ENCODE results near the gene GJC2.
"Not testable (repeated sequence)": the region's sequence is repeated elsewhere in the genome, so short reads cannot be mapped to it uniquely, and the experiment has no call there.

The GJC2 gene

DNA sequence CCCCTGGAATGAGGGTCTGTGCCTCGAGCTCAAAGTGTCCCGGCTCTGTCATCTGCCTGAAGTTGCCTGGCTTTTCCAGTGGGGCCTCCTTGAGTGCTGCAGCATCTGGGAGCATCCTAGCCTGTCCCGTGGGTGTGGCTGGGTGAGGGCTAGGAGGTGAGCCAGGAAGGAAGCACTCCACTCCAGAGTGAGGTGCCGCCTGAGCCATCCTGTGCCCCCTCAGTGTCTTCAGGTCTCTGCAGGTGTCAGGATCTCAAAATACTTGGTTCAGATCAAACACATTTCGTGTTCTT is 27.4 kb downstream of the GJC2 start:
- no peak overlapping the region for H3K4me3 ChIP-seq (ENCODE audit: low read depth, low read length)
- H3K9me3 ChIP-seq (ENCODE audit: control insufficient read depth, insufficient read depth, low read length), result no peaks in the 10 kb centered on the region
- no peaks in the 10 kb centered on the region for H3K4me1 ChIP-seq (ENCODE audit: control insufficient read depth, insufficient read depth, low read length)
- H3K27ac ChIP-seq (ENCODE audit: low read depth, low read length), result no peak overlapping the region
- H3K27me3 ChIP-seq (ENCODE audit: control insufficient read depth, insufficient read depth, low read length), result no peaks in the 10 kb centered on the region
- no peak overlapping the region for H3K9ac ChIP-seq (ENCODE audit: low read depth, low read length)
- no peaks in the 10 kb centered on the region for H3K36me3 ChIP-seq (ENCODE audit: control insufficient read depth, insufficient read depth, low read length)

DNA sequence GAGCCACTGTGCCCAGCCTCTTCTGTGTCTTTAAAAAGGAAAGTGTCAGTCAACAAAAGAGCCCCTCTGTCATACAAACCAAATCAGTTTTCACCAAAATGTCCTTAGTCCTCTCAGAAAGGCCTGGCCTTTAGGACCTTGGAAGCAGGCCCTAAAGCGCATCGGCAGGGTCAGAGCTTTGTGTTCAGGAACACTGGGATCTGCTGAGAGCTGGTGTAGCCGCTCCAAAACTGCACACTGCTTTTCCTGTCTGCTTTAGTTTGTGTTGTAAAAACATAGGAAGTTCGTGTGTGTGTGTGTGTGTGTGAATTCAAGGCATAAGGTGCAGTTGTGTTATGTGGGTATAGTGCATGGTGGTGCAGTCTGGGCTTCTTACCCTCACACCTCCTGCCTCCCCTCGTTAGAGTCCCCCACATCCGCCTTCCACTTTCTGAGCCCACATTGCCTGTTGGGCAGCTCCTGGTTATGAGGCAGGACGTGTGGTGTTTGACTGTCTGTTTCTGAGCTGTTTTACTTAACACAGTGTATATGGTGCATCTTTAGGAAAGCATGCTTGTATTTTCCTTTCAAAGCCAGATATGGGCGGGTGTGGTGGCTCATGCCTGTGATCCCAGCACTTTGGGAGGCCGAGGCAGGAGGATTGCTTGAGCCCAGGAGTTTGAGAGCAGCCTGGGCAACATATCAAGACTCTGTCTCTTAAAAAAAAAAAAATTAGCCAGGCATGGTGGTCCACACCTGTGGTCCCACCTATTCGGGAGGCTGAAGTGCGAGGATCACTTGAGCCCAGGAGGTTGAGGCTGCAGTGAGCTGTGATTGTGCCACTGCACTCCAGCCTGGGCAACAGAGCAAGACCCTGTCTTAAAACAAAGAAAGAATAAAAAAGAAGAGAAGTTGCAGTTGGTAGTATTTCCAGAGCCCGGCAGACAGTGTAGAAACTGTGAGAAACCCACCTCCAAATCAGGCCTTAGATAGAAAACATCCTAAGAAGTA is 28.3 kb downstream of the GJC2 start:
- no peak overlapping the region for H3K4me3 ChIP-seq (ENCODE audit: low read depth, low read length)
- H3K27ac ChIP-seq (ENCODE audit: low read depth, low read length), result no peak overlapping the region
- H3K9ac ChIP-seq (ENCODE audit: low read depth, low read length), result no peak overlapping the region
- H3K27me3 ChIP-seq (ENCODE audit: control insufficient read depth, insufficient read depth, low read length), result no peaks in the 10 kb centered on the region
- no peaks in the 10 kb centered on the region for H3K9me3 ChIP-seq (ENCODE audit: control insufficient read depth, insufficient read depth, low read length)
- no peaks in the 10 kb centered on the region for H3K36me3 ChIP-seq (ENCODE audit: control insufficient read depth, insufficient read depth, low read length)
- no peaks in the 10 kb centered on the region for H3K4me1 ChIP-seq (ENCODE audit: control insufficient read depth, insufficient read depth, low read length)

DNA sequence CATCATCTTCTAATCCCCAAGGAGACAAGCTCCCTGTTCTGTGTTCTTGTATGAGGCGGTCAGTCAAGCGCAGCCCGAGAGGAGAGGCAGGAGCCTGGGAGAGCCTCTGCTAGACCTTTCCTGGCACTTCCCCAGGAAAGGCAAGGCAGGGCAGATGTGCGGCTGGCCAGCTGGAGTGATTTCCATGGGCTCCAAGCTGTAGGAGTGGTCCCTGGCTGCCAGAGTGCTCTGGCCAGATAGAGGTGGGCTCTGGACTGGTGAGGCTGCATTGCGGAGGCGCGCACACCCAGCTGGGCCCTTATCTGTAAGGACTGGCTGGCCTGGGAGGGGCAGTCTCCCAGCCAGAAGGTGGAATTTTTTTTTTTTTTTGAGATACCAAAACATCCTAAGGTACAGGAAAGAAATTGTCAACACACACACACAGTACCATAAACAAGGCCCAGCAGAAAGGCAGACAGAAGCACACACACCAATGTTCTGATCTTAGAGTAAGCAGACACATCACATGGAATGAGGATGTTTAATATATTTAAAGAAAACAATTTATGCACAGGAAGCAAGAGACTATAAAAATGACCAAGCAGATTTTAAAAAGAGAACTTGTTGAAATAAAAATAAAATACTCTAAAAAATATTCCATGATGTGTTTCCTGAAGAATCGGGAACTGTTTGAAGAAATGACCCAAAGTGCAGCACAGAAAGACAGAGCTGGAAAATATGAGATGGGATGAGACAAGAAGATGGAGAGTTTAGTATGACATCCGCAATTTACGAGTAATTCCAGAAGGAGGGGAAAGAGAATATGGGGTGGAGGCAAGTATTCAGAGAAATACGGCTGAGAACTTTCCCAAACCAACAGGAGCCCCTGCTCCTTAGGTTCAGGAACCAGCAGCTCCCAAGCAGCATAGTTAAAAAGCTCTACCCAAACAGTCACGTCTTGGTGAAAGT is 29.3 kb downstream of the GJC2 start:
- Histone ChIP-seq H3K27ac (ENCODE audit: low read depth, low read length) (no peak overlapping the region), H3K4me1 (ENCODE audit: control insufficient read depth, insufficient read depth, low read length) (no peaks in the 10 kb centered on the region), H3K9me3 (ENCODE audit: control insufficient read depth, insufficient read depth, low read length) (no peaks in the 10 kb centered on the region), H3K4me3 (ENCODE audit: low read depth, low read length) (no peak overlapping the region), H3K9ac (ENCODE audit: low read depth, low read length) (no peak overlapping the region), H3K36me3 (ENCODE audit: control insufficient read depth, insufficient read depth, low read length) (no peaks in the 10 kb centered on the region), H3K27me3 (ENCODE audit: control insufficient read depth, insufficient read depth, low read length) (no peaks in the 10 kb centered on the region)

DNA sequence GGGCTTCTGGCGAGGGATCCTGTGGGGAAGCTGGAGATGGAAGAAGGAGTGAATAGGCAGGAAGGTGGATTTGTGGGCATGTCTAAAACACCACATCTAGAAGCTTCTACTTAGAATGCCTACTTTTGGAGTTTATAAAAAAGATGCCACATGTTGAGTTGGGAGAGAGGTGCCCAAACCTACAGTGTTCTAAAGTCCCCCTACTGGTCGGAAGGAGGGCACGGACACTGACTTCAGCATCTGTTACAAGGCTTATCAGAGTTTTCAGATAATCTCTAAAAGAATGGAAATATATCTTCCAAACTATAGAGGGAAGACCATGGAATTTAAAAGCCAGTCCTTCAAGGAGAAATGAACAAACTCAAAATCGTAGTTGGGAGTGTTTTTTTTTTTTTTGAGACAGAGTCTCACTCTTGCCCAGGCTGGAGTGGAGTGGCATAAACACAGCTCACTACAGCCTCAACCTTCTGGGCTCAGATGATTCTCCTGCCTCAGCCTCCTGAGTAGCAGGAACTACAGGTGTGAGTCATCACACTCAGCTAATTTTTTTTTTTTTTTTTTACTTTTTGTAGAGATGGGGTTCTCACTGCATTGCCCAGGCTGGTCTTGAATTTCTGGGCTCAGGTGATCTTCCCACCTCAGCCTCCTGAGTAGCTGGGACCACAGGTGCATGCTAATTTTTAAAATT is 30.7 kb downstream of the GJC2 start:
- H3K27me3 ChIP-seq (ENCODE audit: control insufficient read depth, insufficient read depth, low read length), result no peaks in the 10 kb centered on the region
- H3K9ac ChIP-seq (ENCODE audit: low read depth, low read length), result no peak overlapping the region
- H3K27ac ChIP-seq (ENCODE audit: low read depth, low read length), result no peak overlapping the region
- no peaks in the 10 kb centered on the region for H3K4me1 ChIP-seq (ENCODE audit: control insufficient read depth, insufficient read depth, low read length)
- H3K36me3 ChIP-seq (ENCODE audit: control insufficient read depth, insufficient read depth, low read length), result no peaks in the 10 kb centered on the region
- H3K4me3 ChIP-seq (ENCODE audit: low read depth, low read length), result no peak overlapping the region
- no peaks in the 10 kb centered on the region for H3K9me3 ChIP-seq (ENCODE audit: control insufficient read depth, insufficient read depth, low read length)

DNA sequence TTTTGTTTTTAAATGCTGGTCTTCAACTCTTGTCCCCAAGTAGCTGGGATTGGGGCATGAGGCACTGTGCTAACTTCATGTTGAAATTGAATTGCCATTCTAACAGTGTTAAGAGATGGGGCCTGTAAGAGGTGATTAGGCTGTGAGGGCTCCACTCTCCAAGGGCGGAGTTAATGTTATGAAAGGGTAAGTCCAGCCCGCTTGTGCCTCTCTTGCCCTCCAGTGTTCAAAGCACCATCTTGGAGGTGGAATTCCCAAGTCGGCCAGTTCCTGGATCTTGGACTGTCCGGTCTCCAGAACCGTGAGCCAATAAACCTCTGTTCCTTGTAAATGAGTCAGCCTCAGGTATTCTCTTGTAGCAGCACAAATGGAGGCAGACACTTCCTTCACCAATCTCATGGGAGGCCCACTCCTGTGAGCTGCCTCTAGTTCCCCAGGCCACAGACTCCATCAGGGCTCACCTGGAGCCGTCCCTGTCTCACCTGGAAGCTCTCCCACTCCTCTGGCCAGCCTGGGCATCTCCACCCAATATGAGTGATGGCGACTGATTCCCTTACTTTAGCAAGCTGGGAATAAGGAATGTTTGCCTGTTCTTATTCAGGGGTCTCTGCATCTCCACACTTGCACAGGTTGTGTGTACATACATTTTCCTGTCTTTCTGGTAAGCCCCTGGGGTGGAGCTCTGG is 31.4 kb downstream of the GJC2 start:
- H3K4me1 ChIP-seq (ENCODE audit: control insufficient read depth, insufficient read depth, low read length), result no peaks in the 10 kb centered on the region

DNA sequence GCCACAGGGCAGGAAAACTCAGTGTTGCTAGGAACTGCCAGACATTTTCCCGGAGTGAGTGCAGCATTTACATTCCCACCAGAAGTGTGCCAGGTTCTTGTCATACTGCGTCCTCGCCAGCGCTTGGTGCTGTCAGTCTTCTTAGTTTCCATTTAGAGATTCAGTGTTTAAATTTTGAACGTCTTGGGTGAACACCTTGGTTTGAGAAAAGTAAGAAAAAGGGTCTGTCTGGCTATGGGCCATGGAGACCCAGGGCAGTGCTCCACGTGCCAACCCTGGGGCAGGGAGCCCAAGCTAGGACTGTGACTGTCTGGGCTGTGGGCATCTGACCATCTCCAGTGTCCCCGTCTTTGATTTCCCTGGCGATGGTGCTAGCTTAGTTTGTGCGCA is 31.9 kb downstream of the GJC2 start:
- H3K36me3 ChIP-seq (ENCODE audit: control insufficient read depth, insufficient read depth, low read length), result no peaks in the 10 kb centered on the region
- no peaks in the 10 kb centered on the region for H3K27me3 ChIP-seq (ENCODE audit: control insufficient read depth, insufficient read depth, low read length)
- no peaks in the 10 kb centered on the region for H3K9me3 ChIP-seq (ENCODE audit: control insufficient read depth, insufficient read depth, low read length)
- H3K4me1 ChIP-seq (ENCODE audit: control insufficient read depth, insufficient read depth, low read length), result no peaks in the 10 kb centered on the region
- no peak overlapping the region for H3K4me3 ChIP-seq (ENCODE audit: low read depth, low read length)
- H3K9ac ChIP-seq (ENCODE audit: low read depth, low read length), result no peak overlapping the region
- H3K27ac ChIP-seq (ENCODE audit: low read depth, low read length), result no peak overlapping the region

More for the DNA sequence above, 31.4 kb downstream of the GJC2 start:
- H3K27me3 ChIP-seq (ENCODE audit: control insufficient read depth, insufficient read depth, low read length), result no peaks in the 10 kb centered on the region
- no peak overlapping the region for H3K9ac ChIP-seq (ENCODE audit: low read depth, low read length)
- H3K9me3 ChIP-seq (ENCODE audit: control insufficient read depth, insufficient read depth, low read length), result no peaks in the 10 kb centered on the region
- H3K27ac ChIP-seq (ENCODE audit: low read depth, low read length), result no peak overlapping the region
- no peaks in the 10 kb centered on the region for H3K36me3 ChIP-seq (ENCODE audit: control insufficient read depth, insufficient read depth, low read length)
- H3K4me3 ChIP-seq (ENCODE audit: low read depth, low read length), result no peak overlapping the region

DNA sequence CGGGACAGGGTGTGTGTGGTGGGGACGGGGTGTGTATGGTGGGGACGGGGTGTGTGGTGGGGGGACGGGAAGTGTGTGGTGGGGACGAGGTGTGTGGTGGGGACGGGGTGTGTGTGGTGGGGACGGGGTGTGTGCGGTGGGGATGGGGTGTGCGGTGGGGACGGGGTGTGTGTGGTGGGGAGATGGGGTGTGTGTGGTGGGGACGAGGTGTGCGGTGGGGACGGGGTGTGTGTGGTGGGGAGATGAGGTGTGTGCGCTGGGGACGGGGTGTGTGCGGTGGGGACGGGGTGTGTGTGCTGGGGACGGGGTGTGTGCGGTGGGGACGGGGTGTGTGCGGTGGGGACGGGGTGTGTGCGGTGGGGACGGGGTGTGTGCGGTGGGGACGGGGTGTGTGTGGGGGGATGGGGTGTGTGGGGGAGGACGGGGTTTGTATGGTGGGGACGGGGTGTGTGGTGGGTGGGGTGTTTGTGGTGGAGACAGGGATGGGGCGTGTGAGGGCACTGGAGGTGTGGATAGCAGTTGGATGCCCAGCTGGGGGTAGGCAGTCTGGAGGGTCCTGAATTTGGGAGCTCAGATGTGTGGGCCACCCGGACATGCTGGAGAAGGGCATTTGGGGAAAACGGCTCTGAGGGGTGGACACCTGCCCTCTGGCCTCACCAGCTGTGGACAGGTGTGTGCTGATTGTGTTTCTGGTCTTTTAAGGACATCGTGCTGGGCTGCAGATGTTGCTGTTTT is 32.7 kb downstream of the GJC2 start:
- H3K4me3 ChIP-seq (ENCODE audit: low read depth, low read length), result no peak overlapping the region

DNA sequence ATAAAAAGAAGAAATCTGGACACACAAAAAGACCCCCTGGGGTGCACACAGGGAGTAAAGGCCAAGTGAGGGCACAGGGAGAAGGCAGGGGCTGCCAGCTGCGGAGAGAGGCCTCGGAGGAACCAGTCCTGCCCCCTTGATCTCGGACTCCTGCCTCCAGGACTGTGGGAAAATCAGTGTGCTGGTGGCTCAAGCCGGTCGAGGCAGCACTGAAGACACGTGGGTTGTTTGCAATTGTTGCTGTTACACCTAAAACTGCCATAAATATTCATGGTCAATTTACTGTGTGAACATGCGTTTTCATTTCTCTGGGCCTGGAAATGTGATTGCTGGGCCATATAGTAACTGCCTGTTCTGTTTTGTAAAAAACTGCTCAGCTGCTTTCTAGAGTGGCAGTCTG is 34.4 kb downstream of the GJC2 start:
- H3K36me3 ChIP-seq (ENCODE audit: control insufficient read depth, insufficient read depth, low read length), result no peaks in the 10 kb centered on the region
- H3K9me3 ChIP-seq (ENCODE audit: control insufficient read depth, insufficient read depth, low read length), result no peaks in the 10 kb centered on the region
- no peak overlapping the region for H3K9ac ChIP-seq (ENCODE audit: low read depth, low read length)
- H3K27me3 ChIP-seq (ENCODE audit: control insufficient read depth, insufficient read depth, low read length), result no peaks in the 10 kb centered on the region
- H3K27ac ChIP-seq (ENCODE audit: low read depth, low read length), result no peak overlapping the region
- no peak overlapping the region for H3K4me3 ChIP-seq (ENCODE audit: low read depth, low read length)
- H3K4me1 ChIP-seq (ENCODE audit: control insufficient read depth, insufficient read depth, low read length), result no peaks in the 10 kb centered on the region

More for the DNA sequence above, 32.7 kb downstream of the GJC2 start:
- Histone ChIP-seq H3K27me3 (ENCODE audit: control insufficient read depth, insufficient read depth, low read length) (no peaks in the 10 kb centered on the region), H3K4me1 (ENCODE audit: control insufficient read depth, insufficient read depth, low read length) (no peaks in the 10 kb centered on the region), H3K36me3 (ENCODE audit: control insufficient read depth, insufficient read depth, low read length) (no peaks in the 10 kb centered on the region), H3K9ac (ENCODE audit: low read depth, low read length) (no peak overlapping the region), H3K27ac (ENCODE audit: low read depth, low read length) (no peak overlapping the region), H3K9me3 (ENCODE audit: control insufficient read depth, insufficient read depth, low read length) (no peaks in the 10 kb centered on the region)

DNA sequence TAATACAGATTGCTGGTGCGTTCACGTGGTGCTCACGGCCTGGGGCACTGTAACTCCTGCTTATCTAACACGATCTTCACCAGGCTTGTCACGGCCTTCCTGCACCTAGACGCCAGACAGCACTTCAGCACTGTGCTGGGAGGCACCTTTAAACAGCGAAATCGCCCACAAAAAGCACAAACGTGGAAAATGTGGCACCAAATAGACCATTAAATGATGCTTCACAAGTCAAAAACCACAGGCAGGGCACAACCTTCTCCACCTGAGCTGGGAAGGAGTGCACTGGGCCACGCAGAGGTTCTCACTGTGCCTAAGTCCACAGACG is 35.9 kb downstream of the GJC2 start:
- H3K27me3 ChIP-seq (ENCODE audit: control insufficient read depth, insufficient read depth, low read length), result no peaks in the 10 kb centered on the region
- no peak overlapping the region for H3K4me3 ChIP-seq (ENCODE audit: low read depth, low read length)
- no peaks in the 10 kb centered on the region for H3K4me1 ChIP-seq (ENCODE audit: control insufficient read depth, insufficient read depth, low read length)
- H3K27ac ChIP-seq (ENCODE audit: low read depth, low read length), result no peak overlapping the region
- no peak overlapping the region for H3K9ac ChIP-seq (ENCODE audit: low read depth, low read length)
- H3K9me3 ChIP-seq (ENCODE audit: control insufficient read depth, insufficient read depth, low read length), result no peaks in the 10 kb centered on the region
- H3K36me3 ChIP-seq (ENCODE audit: control insufficient read depth, insufficient read depth, low read length), result no peaks in the 10 kb centered on the region

DNA sequence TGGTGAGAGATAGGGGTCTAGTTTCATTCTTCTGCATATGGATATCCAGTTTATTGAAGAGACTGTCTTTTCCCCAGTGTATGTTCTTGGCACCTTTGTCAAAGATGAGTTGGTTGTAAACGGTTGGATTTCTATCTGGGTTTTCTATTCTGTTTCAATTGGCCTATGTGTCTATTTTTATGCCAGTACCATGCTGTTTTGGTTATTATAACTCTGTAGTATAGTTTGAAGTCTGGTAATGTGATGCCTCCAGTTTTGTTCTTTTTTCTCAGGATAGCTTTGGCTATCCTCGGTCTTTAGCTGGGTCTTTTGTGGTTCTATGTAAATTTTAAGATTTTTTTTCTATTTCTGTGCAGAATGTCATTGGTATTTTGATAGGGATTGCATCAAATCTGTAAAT is 38.5 kb downstream of the GJC2 start:
- H3K27ac ChIP-seq (ENCODE audit: low read depth, low read length); H3K9me3 ChIP-seq (ENCODE audit: control insufficient read depth, insufficient read depth, low read length); H3K9ac ChIP-seq (ENCODE audit: low read depth, low read length); H3K4me1 ChIP-seq (ENCODE audit: control insufficient read depth, insufficient read depth, low read length); H3K27me3 ChIP-seq (ENCODE audit: control insufficient read depth, insufficient read depth, low read length); H3K4me3 ChIP-seq (ENCODE audit: low read depth, low read length); H3K36me3 ChIP-seq (ENCODE audit: control insufficient read depth, insufficient read depth, low read length): not testable (repeated sequence)
